Muscle of leg (tissue), 11 donors: Measurements from ENCODE around the gene MIDN. TPM values are rescaled to one million over a fixed set of nuclear protein-coding genes. Genes with fewer than 3 reads are reported as not detected.
"Not testable (repeated sequence)": the region's sequence is repeated elsewhere in the genome, so short reads cannot be mapped to it uniquely, and the experiment has no call there.

ENCODE experiments used
- DNase-seq: peaks from one replicate; pipeline ENCODE4 v3.0.0; 2013
- H3K27ac ChIP-seq: one replicate; pipeline ENCODE4 v1.5.1; 2013; ENCODE audit warnings: mild to moderate bottlenecking, low read length, control low read depth
- H3K27me3 ChIP-seq: one replicate; pipeline ENCODE4 v1.6.1; 2013; ENCODE audit warnings: low read length; ENCODE audit not compliant: control insufficient read depth, insufficient read depth
- H3K36me3 ChIP-seq: one replicate; pipeline ENCODE4 v1.6.1; 2013; ENCODE audit warnings: low read length; ENCODE audit not compliant: control insufficient read depth, insufficient read depth
- H3K4me1 ChIP-seq: one replicate; pipeline ENCODE4 v1.6.1; 2013; ENCODE audit warnings: low read length; ENCODE audit not compliant: control insufficient read depth, insufficient read depth
- H3K4me3 ChIP-seq: one replicate; pipeline ENCODE4 v1.5.1; 2013; ENCODE audit warnings: low read length, control low read depth
- H3K9me3 ChIP-seq: replicated peaks from 2 replicates; pipeline ENCODE4 v1.6.1; 2013; ENCODE audit warnings: low read depth, low read length; ENCODE audit not compliant: control insufficient read depth
- WGBS: methylation state at CpG from one replicate; pipeline ENCODE4 v1.1.5; 2013; ENCODE audit warnings: missing lambda C conversion rate; ENCODE audit not compliant: insufficient coverage; 5-methylcytosine and 5-hydroxymethylcytosine counted together
- polyA plus RNA-seq, 8 donors: library from polyadenylated mRNA; unstranded; fragments of 120-200 nt; gene quantifications; one replicate each; pipeline versions ENCODE4 v1.2.1 to v1.2.3, GENCODE V29; 2013; ENCODE audit warnings: inconsistent platforms in 1 of 8, low replicate concordance in 1 of 8; ENCODE audit not compliant: insufficient read length in 8 of 8, insufficient read depth in 1 of 8
- total RNA-seq: library from RNA; stranded (reverse); fragments of 120-200 nt; gene quantifications from one replicate; pipeline ENCODE4 v1.2.4, GENCODE V29; 2013

Gene MIDN
- total and polyA plus RNA-seq, 9 donors, result 9.2 to 54.7 (median 38.9) TPM

DNA sequence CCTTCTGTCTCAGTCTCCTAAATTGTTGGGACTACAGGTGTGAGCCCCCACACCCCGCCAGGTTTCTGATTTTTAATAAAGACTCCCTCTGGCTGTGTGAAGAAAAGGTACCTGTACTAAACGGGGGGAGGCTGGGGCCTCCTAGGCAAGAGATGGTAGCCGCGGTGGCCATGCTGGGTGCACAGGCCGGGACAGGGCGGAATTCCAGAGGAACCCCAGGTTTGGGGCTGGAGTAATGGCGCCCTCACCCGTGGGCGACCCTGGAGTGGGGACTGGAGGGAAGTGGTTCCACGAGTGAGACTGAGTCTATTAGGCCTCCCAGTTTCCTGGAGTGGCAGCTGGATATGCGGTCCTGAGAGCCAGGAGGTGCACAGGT, 9.0 kb upstream of the MIDN start:
- 78% methylated on average over 9 of the region's 11 CpGs for WGBS
- Histone ChIP-seq H3K4me1 (peaks cover 63% of the 10 kb centered on the region), H3K27me3 (peaks cover 9% of the 10 kb centered on the region), H3K4me3 (no peak overlapping the region), H3K9me3 (no peaks in the 10 kb centered on the region), H3K36me3 (peaks cover 2% of the 10 kb centered on the region), H3K27ac (peak overlapping the region; percentile 94)
- no peak for DNase-seq

DNA sequence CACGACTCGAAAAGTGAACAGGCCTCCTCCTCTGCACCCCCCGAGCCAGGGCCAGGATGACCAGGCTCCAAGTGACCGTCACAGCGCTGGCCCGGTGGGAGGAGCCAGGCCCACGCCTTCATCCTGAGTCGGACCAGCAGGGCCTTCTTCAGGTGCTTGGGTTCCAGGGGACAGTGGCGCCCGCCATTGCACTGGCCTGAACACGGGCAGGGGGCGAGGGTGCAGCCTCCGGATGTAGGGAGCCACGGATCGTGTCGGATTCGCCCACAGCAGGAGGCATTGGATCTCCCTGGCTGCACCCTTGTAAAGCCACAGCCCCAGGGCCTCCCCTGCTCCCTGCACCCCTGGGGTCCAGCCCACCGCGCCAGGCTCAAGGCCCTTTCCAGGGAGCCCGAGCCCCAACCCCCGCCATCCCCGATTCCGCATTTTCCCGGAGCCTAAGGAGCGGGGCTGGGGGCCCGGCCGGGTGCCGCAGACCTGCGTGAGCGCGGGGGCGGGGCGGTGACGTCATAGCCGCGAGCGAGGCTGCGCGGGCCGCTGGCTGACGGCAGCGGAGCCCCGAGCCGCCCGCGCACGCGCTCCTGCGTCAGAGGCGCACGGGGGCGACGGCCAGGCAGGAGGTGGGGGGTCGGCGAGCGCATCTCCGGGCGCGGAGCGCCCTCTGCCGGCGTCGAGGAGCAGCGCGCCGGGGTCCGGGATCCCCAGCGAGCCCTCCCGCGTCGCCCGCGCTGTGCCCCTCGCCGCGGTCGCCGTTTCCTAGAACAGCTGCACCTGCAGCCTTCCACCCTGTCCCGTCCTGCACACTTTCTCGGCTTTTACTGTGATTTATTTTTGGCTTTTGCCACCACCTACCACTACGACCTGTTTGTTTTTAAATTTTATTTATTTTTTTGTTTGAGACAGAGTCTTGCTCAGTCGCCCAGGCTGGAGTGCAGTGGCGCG, 8.3 kb upstream of the MIDN start:
- H3K4me3 ChIP-seq, result peak overlapping the region; percentile 41
- WGBS, result 5% methylated on average over 74 of the region's 84 CpGs
- DNase-seq, result peak; percentile 96

DNA sequence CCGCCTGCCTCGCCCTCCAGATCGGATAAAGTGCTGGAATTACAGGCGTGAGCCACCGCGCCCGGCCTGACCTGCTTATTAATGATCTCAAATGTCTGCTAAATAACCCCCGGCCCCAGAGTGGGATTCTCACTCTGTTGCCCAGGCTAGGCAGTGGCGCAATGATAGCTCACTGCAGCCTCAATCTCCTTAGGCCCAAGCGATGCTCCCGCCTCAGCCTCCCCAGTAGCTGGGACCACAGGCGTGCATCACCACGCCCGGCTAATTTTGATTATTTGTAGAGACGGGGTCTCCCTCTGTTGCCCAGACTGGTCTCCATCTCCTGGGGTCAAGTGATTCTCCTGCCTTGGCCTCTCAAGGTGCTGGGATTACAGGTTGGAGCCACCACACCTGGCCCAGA, 7.5 kb upstream of the MIDN start:
- Histone ChIP-seq H3K36me3 (peaks cover 4% of the 10 kb centered on the region), H3K9me3 (no peaks in the 10 kb centered on the region), H3K27ac (peak overlapping the region; percentile 47), H3K4me1 (peaks cover 78% of the 10 kb centered on the region), H3K27me3 (peaks cover 9% of the 10 kb centered on the region), H3K4me3 (no peak overlapping the region)
- DNase-seq, result no peak
- 54% methylated on average over 11 of the region's 15 CpGs for WGBS

More for the DNA sequence above, 8.3 kb upstream of the MIDN start:
- peaks cover 70% of the 10 kb centered on the region for H3K4me1 ChIP-seq
- H3K36me3 ChIP-seq, result peaks cover 4% of the 10 kb centered on the region
- H3K27me3 ChIP-seq, result peaks cover 9% of the 10 kb centered on the region
- H3K27ac ChIP-seq, result peak overlapping the region; percentile 94
- H3K9me3 ChIP-seq, result no peaks in the 10 kb centered on the region

DNA sequence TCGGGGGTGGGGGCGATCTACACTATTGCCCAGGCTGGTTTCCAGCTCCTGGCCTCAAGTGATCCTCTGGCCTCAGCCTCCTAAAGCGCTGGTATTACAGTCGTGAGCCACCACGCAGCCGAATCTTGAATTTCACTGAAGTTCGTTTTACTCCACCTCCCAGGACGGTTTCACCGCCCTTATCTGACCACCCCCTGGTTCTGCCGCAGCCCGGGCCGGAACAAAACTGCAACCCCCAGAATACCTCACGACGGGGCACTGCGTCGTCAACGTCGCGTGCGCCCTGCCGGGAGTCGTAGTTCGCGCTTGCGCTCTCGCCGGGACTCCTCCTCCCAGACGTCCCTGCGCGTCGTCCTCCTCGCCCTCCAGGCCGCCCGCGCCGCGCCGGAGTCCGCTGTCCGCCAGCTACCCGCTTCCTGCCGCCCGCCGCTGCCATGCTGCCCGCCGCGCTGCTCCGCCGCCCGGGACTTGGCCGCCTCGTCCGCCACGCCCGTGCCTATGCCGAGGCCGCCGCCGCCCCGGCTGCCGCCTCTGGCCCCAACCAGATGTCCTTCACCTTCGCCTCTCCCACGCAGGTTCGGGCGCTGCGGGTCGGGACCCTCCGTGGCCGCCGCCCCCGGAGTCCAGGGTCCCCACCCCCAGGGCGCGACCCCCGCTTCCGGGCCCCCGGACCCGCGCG, 6.8 kb upstream of the MIDN start, which contains the start of gene ATP5F1D:
TSS of gene ATP5F1D (plus strand) at position 335 of the 679 bp plus-strand sequence. CDS start at position 435, 100 bp downstream.
- Histone ChIP-seq H3K9me3 (no peaks in the 10 kb centered on the region), H3K27me3 (peaks cover 6% of the 10 kb centered on the region), H3K27ac (peak within 1 kb of the TSS; percentile 47), H3K4me3 (peak within 1 kb of the TSS; percentile 66), H3K36me3 (peaks cover 4% of the 10 kb centered on the region), H3K4me1 (peaks cover 79% of the 10 kb centered on the region)
- DNase-seq, result peak; percentile 97
- WGBS, result under 1% methylated on average over 75 of the region's 79 CpGs

DNA sequence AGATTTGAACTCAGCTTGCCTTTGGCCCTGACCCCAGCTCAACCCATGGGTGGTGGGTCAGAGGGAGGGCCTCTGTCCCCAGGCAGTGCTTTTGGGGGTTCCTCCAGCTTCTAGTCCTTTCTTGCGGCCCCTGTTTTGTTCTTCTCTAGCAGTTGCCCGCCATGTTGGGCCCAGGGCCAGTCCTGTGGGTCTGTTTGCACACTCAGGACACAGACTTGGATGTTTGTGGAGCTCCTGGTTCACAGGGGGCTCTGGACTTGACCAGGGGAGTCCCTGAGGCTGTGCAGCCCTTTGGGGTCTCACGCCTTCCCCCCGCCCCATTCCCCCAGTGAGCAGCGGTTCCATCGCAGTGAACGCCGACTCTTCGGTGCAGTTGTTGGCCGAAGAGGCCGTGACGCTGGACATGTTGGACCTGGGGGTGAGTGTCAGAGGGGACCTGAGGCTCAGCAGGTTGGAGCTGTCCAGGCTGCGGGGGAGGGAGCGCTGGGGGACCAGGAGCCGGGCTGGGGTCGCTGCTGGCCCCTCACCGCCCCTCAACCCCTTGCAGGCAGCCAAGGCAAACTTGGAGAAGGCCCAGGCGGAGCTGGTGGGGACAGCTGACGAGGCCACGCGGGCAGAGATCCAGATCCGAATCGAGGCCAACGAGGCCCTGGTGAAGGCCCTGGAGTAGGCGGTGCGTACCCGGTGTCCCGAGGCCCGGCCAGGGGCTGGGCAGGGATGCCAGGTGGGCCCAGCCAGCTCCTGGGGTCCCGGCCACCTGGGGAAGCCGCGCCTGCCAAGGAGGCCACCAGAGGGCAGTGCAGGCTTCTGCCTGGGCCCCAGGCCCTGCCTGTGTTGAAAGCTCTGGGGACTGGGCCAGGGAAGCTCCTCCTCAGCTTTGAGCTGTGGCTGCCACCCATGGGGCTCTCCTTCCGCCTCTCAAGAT, 4.4 kb upstream of the MIDN start:
- no peaks in the 10 kb centered on the region for H3K9me3 ChIP-seq
- no peak overlapping the region for H3K4me3 ChIP-seq
- WGBS, result 29% methylated on average over 26 of the region's 33 CpGs
- H3K4me1 ChIP-seq, result peaks cover 77% of the 10 kb centered on the region
- no peaks in the 10 kb centered on the region for H3K27me3 ChIP-seq
- H3K36me3 ChIP-seq, result peaks cover 4% of the 10 kb centered on the region
- DNase-seq, result peak; percentile 91
- peak overlapping the region; percentile 99 for H3K27ac ChIP-seq

DNA sequence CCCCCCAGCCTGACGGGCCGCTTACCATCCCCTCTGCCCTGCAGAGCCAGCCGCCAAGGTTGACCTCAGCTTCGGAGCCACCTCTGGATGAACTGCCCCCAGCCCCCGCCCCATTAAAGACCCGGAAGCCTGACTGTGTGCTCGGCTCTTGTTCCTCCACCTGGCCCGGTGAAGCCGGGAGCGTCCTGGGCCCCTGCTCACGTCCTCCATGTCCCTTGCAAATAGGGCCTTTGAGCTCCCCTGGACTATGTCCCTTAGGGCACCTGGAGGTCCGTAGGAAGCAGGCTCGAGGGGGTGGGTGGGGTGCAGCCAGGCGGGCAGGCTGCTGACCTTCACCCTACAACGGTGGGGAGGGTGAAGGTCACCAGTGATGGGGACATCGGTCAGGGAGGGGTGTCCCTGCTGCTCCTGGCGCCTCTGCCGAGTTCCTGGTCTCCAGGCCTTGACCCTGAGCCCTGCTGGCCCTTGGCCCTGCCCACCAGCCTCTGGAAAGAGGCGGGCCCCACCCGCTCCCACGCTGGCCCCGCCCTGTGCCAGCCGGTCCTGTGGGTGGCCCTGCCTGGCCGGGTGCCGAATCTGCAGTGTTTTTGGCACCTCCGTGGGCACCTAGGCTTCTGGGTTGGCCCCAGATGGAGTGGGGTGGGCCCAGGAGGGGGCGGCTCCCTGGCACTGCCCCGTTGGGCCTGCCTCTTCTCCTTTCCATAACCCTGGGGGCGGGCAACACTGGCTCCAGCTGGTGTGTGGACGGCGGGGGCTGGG, 3.5 kb upstream of the MIDN start:
- Histone ChIP-seq H3K27me3 (no peaks in the 10 kb centered on the region), H3K4me1 (peaks cover 72% of the 10 kb centered on the region), H3K9me3 (no peaks in the 10 kb centered on the region), H3K27ac (peak overlapping the region; percentile 99), H3K4me3 (no peak overlapping the region), H3K36me3 (peaks cover 4% of the 10 kb centered on the region)
- DNase-seq, result peak; percentile 60
- 26% methylated on average over 14 of the region's 31 CpGs for WGBS

DNA sequence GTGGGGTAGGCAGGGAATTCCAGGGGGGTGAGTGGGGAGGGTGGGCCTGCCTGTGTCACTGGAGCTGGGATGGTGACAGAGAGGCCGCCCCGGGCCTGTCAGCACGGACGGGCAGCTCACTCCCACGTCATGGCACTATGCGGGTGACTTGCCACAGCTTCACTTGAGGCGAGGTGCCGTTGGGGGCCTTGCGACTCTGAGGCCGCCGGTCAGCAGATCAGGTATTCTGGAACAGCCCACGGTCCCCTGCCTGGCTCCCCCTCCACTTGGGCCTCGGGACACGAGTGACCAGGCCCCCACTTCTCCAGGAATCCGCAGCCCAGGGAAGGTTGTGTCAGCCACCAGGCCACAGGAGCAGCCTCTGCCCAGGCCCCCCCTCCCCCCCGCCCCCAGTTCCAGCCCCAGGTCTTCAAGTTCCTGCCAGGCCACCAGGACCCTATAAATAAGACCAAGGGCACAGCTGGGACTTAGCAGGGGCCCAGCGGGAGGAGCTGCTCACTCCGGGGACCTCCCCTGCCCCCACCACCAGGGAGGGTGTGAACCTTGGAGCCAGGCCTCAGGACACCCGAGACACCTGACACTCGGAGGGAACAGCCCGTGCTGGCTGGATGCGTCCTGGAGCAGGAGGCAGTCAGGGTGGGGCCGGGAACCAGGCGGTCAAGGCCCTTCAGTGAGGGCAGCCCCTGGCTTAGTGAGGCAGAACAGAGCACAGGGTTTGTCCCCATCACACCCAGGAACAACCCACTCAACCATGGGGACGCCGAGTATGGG, 2.7 kb upstream of the MIDN start:
- WGBS, result 63% methylated on average over 21 of the region's 26 CpGs
- Histone ChIP-seq H3K27me3 (no peaks in the 10 kb centered on the region), H3K4me3 (no peak overlapping the region), H3K36me3 (peaks cover 4% of the 10 kb centered on the region), H3K9me3 (no peaks in the 10 kb centered on the region), H3K4me1 (peaks cover 67% of the 10 kb centered on the region), H3K27ac (peak overlapping the region; percentile 99)
- DNase-seq, result peak; percentile 85

DNA sequence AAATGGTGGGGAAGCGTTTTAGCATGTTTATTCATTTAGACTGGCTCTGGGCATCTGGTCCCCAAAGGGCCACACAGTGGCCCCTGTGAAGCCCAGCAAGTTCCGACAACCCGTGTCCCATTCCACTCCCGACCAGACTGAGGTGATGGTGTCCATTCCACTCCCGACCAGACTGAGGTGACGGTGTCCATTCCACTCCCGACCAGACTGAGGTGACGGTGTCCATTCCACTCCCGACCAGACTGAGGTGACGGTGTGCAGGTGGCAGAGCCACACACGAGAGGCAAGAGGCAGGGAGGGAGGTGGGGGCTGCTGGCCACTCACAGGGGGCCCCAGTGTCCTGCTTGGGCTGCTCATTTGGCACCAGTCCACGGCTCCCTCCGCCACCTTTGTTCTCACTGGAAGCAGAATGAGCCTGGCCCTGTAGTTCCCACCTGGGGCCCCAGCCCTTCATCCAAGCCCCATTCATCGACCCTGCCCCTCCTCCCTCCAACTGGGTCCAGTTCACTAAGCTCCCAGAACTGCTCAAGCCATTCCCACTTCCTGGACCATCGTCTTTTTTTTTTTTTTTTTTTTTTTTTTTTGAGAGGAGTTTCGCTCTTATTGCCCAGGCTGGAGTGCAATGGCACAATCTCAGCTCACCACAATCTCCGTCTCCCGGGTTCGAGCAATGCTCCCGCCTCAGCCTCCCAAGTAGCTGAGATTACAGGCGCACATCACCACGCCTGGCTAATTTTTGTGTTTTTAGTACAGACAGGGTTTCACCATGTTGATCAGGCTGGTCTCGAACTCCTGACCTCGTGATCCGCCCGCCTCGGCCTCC, 1.9 kb upstream of the MIDN start:
- not testable (repeated sequence) for H3K36me3 ChIP-seq, H3K27me3 ChIP-seq, H3K4me3 ChIP-seq, H3K9me3 ChIP-seq
- peak overlapping the region; percentile 99 for H3K27ac ChIP-seq
- DNase-seq, result peak; percentile 63
- peaks cover 64% of the 10 kb centered on the region for H3K4me1 ChIP-seq
- WGBS, result 71% methylated on average over 13 of the region's 27 CpGs
